H9 (cell line): ENCODE data around the gene TAOK2. TPM values are rescaled to one million over a fixed set of nuclear protein-coding genes. Genes with fewer than 3 reads are reported as not detected.

Source experiments
- DNase-seq: peaks from one replicate; pipeline ENCODE4 v3.0.0-alpha.2; 2017
- H2AFZ ChIP-seq: one replicate; pipeline ENCODE4 v1.6.1; 2013; ENCODE audit warnings: mild to moderate bottlenecking, low read length, control low read depth, moderate library complexity
- H2AK5ac ChIP-seq: 2 replicates; pipeline ENCODE4 v1.6.1; 2013; ENCODE audit warnings: low read length, control low read depth, mixed read lengths; ENCODE audit not compliant: insufficient read length
- H2BK120ac ChIP-seq: one replicate; pipeline ENCODE4 v1.6.1; 2013; ENCODE audit warnings: low read depth, mild to moderate bottlenecking, low read length, control low read depth, inconsistent platforms; ENCODE audit not compliant: poor library complexity, severe bottlenecking
- H2BK12ac ChIP-seq: 2 replicates; pipeline ENCODE4 v1.6.1; 2013; ENCODE audit warnings: low read length, control low read depth, mixed read lengths, low read depth; ENCODE audit not compliant: insufficient read length
- H2BK15ac ChIP-seq: 2 replicates; pipeline ENCODE4 v1.6.1; 2013; ENCODE audit warnings: low read depth, low read length, control low read depth
- H2BK20ac ChIP-seq: one replicate; pipeline ENCODE4 v1.6.1; 2013; ENCODE audit warnings: low read depth, mild to moderate bottlenecking, low read length, control low read depth, inconsistent platforms; ENCODE audit not compliant: poor library complexity, severe bottlenecking
- H2BK5ac ChIP-seq: 2 replicates; pipeline ENCODE4 v1.6.1; 2013; ENCODE audit warnings: low read length, control low read depth, mixed read lengths; ENCODE audit not compliant: insufficient read length
- H3K14ac ChIP-seq: 2 replicates; pipeline ENCODE4 v1.6.1; 2013; ENCODE audit warnings: low read length, control low read depth; ENCODE audit not compliant: insufficient read depth
- H3K18ac ChIP-seq: 2 replicates; pipeline ENCODE4 v1.6.1; 2013; ENCODE audit warnings: low read depth, mild to moderate bottlenecking, mixed read lengths, low read length, control low read depth; ENCODE audit not compliant: insufficient read length
- H3K23ac ChIP-seq: 2 replicates; pipeline ENCODE4 v1.6.1; 2013; ENCODE audit warnings: low read length, control low read depth, mixed read lengths, low read depth; ENCODE audit not compliant: insufficient read length
- H3K23me2 ChIP-seq: 2 replicates; pipeline ENCODE4 v1.6.1; 2013; ENCODE audit warnings: low read depth, mild to moderate bottlenecking, mixed read lengths, low read length, control low read depth; ENCODE audit not compliant: insufficient read length, poor library complexity, severe bottlenecking
- H3K27ac ChIP-seq: 2 replicates; pipeline ENCODE4 v1.5.1; 2013; ENCODE audit warnings: low read length, control low read depth, mixed read lengths, low read depth; ENCODE audit not compliant: insufficient read length
- H3K27me3 ChIP-seq: 2 replicates; pipeline ENCODE4 v1.6.1; 2013; ENCODE audit warnings: low read length, control low read depth, inconsistent platforms; ENCODE audit not compliant: insufficient read depth
- H3K4ac ChIP-seq: 2 replicates; pipeline ENCODE4 v1.6.1; 2013; ENCODE audit warnings: low read depth, mild to moderate bottlenecking, control low read depth, inconsistent platforms, low read length, moderate library complexity
- H3K4me1 ChIP-seq: 2 replicates; pipeline ENCODE4 v1.6.1; 2013; ENCODE audit warnings: low read length, control low read depth, inconsistent platforms; ENCODE audit not compliant: insufficient read depth
- H3K4me2 ChIP-seq: 2 replicates; pipeline ENCODE4 v1.6.1; 2013; ENCODE audit warnings: low read length, control low read depth, mixed read lengths; ENCODE audit not compliant: insufficient read length, insufficient read depth
- H3K56ac ChIP-seq: 2 replicates; pipeline ENCODE4 v1.6.1; 2013; ENCODE audit warnings: low read depth, mild to moderate bottlenecking, mixed read lengths, low read length, control low read depth; ENCODE audit not compliant: insufficient read length
- H3K79me1 ChIP-seq: 2 replicates; pipeline ENCODE4 v1.6.1; 2013; ENCODE audit warnings: low read depth, mild to moderate bottlenecking, moderate library complexity, low read length, control low read depth, inconsistent platforms; ENCODE audit not compliant: insufficient read depth, poor library complexity, severe bottlenecking
- H3K79me2 ChIP-seq: 2 replicates; pipeline ENCODE4 v1.6.1; 2013; ENCODE audit warnings: low read length, control low read depth, inconsistent platforms; ENCODE audit not compliant: insufficient read depth
- H3K9ac ChIP-seq: 2 replicates; pipeline ENCODE4 v1.6.1; 2013; ENCODE audit warnings: low read length, control low read depth, mixed read lengths; ENCODE audit not compliant: insufficient read length; ENCODE audit errors: extremely low read depth
- H3K9me3 ChIP-seq: one replicate; pipeline ENCODE4 v1.6.1; 2013; ENCODE audit warnings: low read depth, low read length, inconsistent platforms; ENCODE audit not compliant: control insufficient read depth
- H3T11ph ChIP-seq: one replicate; pipeline ENCODE4 v1.6.1; 2013; ENCODE audit warnings: mild to moderate bottlenecking, low read length, control low read depth, inconsistent platforms
- H4K20me1 ChIP-seq: one replicate; pipeline ENCODE4 v1.6.1; 2013; ENCODE audit not compliant: control insufficient read depth, insufficient read length, insufficient read depth
- H4K5ac ChIP-seq: 2 replicates; pipeline ENCODE4 v1.6.1; 2013; ENCODE audit warnings: low read depth, mild to moderate bottlenecking, mixed read lengths, low read length, control low read depth; ENCODE audit not compliant: insufficient read length
- H4K8ac ChIP-seq: replicated peaks from 2 replicates; pipeline ENCODE4 v1.6.1; 2013; ENCODE audit warnings: low read length, control low read depth, mixed read lengths, low read depth; ENCODE audit not compliant: insufficient read length
- H4K91ac ChIP-seq: 2 replicates; pipeline ENCODE4 v1.6.1; 2013; ENCODE audit warnings: low read depth, mild to moderate bottlenecking, moderate library complexity, mixed read lengths, low read length, control low read depth; ENCODE audit not compliant: insufficient read length
- H3K27ac Mint-ChIP-seq, 3 experiments: 2 replicates in 2 of 3; 3 replicates in 1 of 3; pipeline ENCODE4 v1.8.0; 2020 to 2021; ENCODE audit warnings: mixed read lengths in 3 of 3, mild to moderate bottlenecking in 1 of 3, moderate library complexity in 1 of 3
- H3K27me3 Mint-ChIP-seq: 2 replicates; pipeline ENCODE4 v1.8.0; 2021; ENCODE audit warnings: low read depth, mild to moderate bottlenecking, moderate library complexity, mixed read lengths
- H3K36me3 Mint-ChIP-seq, 3 experiments: 2 replicates in 2 of 3; 3 replicates in 1 of 3; pipeline ENCODE4 v1.8.0; 2020 to 2021; ENCODE audit warnings: low read depth in 3 of 3, mixed read lengths in 3 of 3; ENCODE audit not compliant: insufficient read depth in 1 of 3
- H3K4me1 Mint-ChIP-seq, 2 experiments: 2 replicates each; pipeline ENCODE4 v1.8.0; 2020; ENCODE audit warnings: mixed read lengths in 2 of 2
- H3K4me3 Mint-ChIP-seq, 2 experiments: 2 replicates in 1 of 2; 3 replicates in 1 of 2; pipeline ENCODE4 v1.8.0; 2020 to 2021; ENCODE audit warnings: mild to moderate bottlenecking in 2 of 2, mixed read lengths in 2 of 2, moderate library complexity in 1 of 2
- H3K9me3 Mint-ChIP-seq, 2 experiments: 2 replicates in 1 of 2; 3 replicates in 1 of 2; pipeline ENCODE4 v1.8.0; 2020; ENCODE audit warnings: mild to moderate bottlenecking in 2 of 2, mixed read lengths in 2 of 2, moderate library complexity in 1 of 2
- WGBS: extraction: QIAGEN DNeasy Blood & Tissue Kit; methylation state at CpG from one replicate; pipeline ENCODE4 v1.1.7; 2013; ENCODE audit warnings: missing lambda C conversion rate, low lambda C conversion rate, mixed read lengths; ENCODE audit not compliant: insufficient read length; ENCODE audit errors: extremely low coverage; 5-methylcytosine and 5-hydroxymethylcytosine counted together
- total RNA-seq: library from RNA; stranded (reverse); gene quantifications from 2 replicates; pipeline ENCODE4 v1.2.1, GENCODE V29; 2021
- TF ChIP-seq, protein P1 (sequence below): fragments of 200-600 bp; sonication (generic); conservative IDR thresholded peaks from 3 replicates; pipeline ENCODE4 v1.8.0; 2021; ENCODE audit warnings: antibody characterized with exemption, mild to moderate bottlenecking

The TAOK2 gene
- total RNA-seq, 1 experiment from 2014 or later, result 43.9 TPM

DNA sequence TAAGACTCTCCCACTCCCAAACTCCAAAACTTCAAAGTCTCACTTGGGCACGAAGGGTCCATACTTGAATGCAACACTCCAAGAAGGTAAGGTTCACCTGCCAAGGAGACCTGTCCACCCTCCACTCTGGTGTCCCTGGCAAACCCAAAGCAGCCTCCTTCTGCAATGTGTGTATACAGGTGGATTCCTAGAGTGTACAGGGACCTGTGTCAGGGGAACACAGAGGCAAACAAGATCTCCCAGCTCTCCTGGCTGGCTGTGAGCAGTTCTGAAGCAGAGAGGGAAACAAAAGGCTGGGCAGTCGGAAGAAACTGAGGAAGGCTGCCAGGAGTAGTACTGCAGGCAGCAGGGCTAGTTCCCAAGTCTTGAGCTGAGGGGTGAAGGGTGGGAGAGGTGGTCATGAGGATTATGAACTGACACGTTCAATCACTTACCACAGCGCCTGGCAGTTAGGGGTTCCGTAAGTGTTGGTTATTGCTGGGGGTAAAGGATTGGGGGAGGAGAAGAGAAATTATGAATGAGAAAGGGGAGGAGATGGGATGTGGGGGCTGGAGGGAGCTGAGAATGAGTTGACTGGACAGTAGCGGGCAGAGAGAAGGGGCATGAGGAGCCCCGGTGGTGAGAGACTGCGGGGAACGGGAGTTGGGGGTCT lies 48.4 kb upstream of the TAOK2 start:
- no peaks in the 10 kb centered on the region for H4K20me1 ChIP-seq
- no peak overlapping the region for H3K18ac ChIP-seq
- no peak overlapping the region for H2BK12ac ChIP-seq
- no peak for DNase-seq
- H3K79me1 ChIP-seq, result no peaks in the 10 kb centered on the region
- H3K9me3 ChIP-seq, result no peaks in the 10 kb centered on the region
- Mint-ChIP-seq H3K4me3 (peak overlapping the region; percentile 89 to 96), H3K36me3 (peaks cover 2 to 26% (median 20%) of the 10 kb centered on the region in 3 experiments; a peak in 6 of 7 replicates), H3K4me1 (peaks cover 21 to 30% of the 10 kb centered on the region in 2 experiments), H3K9me3 (no peaks in the 10 kb centered on the region), H3K27me3 (no peaks in the 10 kb centered on the region), H3K27ac (peak overlapping the region in 1 of 3 experiments; percentile 3; a peak in 1 of 7 replicates)
- no peak overlapping the region for H3K27ac ChIP-seq
- H3K4me2 ChIP-seq, result peak overlapping the region; percentile 90
- TF ChIP-seq, protein P1, sequence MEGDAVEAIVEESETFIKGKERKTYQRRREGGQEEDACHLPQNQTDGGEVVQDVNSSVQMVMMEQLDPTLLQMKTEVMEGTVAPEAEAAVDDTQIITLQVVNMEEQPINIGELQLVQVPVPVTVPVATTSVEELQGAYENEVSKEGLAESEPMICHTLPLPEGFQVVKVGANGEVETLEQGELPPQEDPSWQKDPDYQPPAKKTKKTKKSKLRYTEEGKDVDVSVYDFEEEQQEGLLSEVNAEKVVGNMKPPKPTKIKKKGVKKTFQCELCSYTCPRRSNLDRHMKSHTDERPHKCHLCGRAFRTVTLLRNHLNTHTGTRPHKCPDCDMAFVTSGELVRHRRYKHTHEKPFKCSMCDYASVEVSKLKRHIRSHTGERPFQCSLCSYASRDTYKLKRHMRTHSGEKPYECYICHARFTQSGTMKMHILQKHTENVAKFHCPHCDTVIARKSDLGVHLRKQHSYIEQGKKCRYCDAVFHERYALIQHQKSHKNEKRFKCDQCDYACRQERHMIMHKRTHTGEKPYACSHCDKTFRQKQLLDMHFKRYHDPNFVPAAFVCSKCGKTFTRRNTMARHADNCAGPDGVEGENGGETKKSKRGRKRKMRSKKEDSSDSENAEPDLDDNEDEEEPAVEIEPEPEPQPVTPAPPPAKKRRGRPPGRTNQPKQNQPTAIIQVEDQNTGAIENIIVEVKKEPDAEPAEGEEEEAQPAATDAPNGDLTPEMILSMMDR, result no peak
- no peak overlapping the region for H4K91ac ChIP-seq
- no peak overlapping the region for H2BK5ac ChIP-seq
- H3K23me2 ChIP-seq, result peaks cover 20% of the 10 kb centered on the region
- H4K8ac ChIP-seq, result no peak overlapping the region
- no peak overlapping the region for H3K4ac ChIP-seq
- no peaks in the 10 kb centered on the region for H3K27me3 ChIP-seq
- H3K79me2 ChIP-seq, result no peaks in the 10 kb centered on the region
- peak overlapping the region; percentile 55; the same call in 1 of the 2 replicates for H3K14ac ChIP-seq
- peak overlapping the region; percentile 80 for H3K9ac ChIP-seq
- no peak overlapping the region for H2BK20ac ChIP-seq
- H2AFZ ChIP-seq, result no peak overlapping the region
- H2AK5ac ChIP-seq, result peak overlapping the region; percentile 44
- H2BK15ac ChIP-seq, result no peak overlapping the region
- H4K5ac ChIP-seq, result no peak overlapping the region
- H2BK120ac ChIP-seq, result no peak overlapping the region
- WGBS, result no CpG with 5 or more reads among the region's 9 CpGs
- H3K23ac ChIP-seq, result no peak overlapping the region
- no peak overlapping the region for H3T11ph ChIP-seq
- H3K4me1 ChIP-seq, result peaks cover 8% of the 10 kb centered on the region; the same call in 1 of the 2 replicates
- no peak overlapping the region for H3K56ac ChIP-seq
